ENCODE data around the gene LINS1.

LINS1 gene

DNA sequence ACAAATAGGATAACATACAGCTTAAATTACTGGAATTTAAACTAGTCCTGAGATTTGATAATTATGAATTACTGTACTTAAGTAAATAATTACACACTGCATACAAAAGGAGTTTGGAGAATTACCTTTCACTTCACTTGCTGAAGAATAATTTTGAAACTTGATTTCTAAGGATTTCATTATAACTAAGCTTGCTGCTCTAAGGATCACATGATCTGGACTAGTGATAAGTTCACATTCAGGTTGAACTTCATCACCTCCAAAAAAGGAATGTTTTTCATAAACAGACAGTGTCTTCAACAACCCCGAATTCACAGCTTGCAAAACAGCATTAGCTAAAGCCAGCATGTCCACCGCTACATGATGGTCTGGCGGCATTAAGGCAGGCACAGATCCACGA lies 28.5 kb downstream of the LINS1 start:
- no peak overlapping the region for H3K27ac ChIP-seq (ENCODE audit: low read length)
- peaks cover 10 to 25% of the 10 kb centered on the region in 2 donors for H3K36me3 ChIP-seq (ENCODE audit: control insufficient read depth in 1 of 2, insufficient read depth in 2 of 2, low read length in 2 of 2)
- H3K27me3 ChIP-seq (ENCODE audit: low read depth, low read length) = no peaks in the 10 kb centered on the region
- H3K9me3 ChIP-seq (ENCODE audit: control insufficient read depth in 1 of 2, low read length in 2 of 2) = no peaks in the 10 kb centered on the region
- H3K4me1 ChIP-seq (ENCODE audit: control insufficient read depth in 1 of 2, insufficient read depth in 2 of 2, low read length in 2 of 2) = no peaks in the 10 kb centered on the region
- H3K4me3 ChIP-seq (ENCODE audit: low read depth in 1 of 2, low read length in 2 of 2) = no peak overlapping the region

DNA sequence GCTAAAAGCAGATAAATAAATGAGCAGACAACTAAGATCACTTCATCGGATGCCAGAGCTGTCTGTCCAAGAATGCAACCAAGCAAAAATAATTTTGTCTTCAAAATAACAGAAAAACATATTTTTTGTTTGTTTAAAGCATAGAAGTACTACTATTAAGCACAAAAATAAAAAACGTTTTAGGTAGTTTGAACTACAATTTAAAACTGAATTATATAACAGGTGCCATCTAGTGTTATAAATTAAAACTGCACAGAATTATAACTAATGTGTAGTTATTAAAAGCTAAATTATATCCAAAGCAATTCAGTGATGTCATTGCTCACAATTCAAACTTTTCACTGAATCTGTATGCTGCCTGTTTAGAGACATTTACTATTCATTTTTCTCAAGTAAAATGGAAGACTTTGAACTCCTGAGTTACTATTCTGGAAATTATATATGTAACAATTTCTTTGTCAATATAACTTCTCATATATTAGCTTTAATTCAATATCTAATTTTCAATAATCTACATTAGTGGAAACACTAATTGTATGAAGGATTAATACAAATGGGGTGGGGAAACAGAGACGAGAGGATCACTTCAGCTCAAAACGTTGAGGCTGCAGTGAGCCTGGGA lies 29.5 kb downstream of the LINS1 start:
- no peak overlapping the region for H3K4me3 ChIP-seq (ENCODE audit: low read depth in 1 of 2, low read length in 2 of 2)
- H3K36me3 ChIP-seq (ENCODE audit: control insufficient read depth in 1 of 2, insufficient read depth in 2 of 2, low read length in 2 of 2) = peaks cover 13 to 28% of the 10 kb centered on the region in 2 donors
- H3K27me3 ChIP-seq (ENCODE audit: low read depth, low read length) = no peaks in the 10 kb centered on the region
- H3K27ac ChIP-seq (ENCODE audit: low read length) = no peak overlapping the region
- no peaks in the 10 kb centered on the region for H3K4me1 ChIP-seq (ENCODE audit: control insufficient read depth in 1 of 2, insufficient read depth in 2 of 2, low read length in 2 of 2)
- H3K9me3 ChIP-seq (ENCODE audit: control insufficient read depth in 1 of 2, low read length in 2 of 2) = no peaks in the 10 kb centered on the region

DNA sequence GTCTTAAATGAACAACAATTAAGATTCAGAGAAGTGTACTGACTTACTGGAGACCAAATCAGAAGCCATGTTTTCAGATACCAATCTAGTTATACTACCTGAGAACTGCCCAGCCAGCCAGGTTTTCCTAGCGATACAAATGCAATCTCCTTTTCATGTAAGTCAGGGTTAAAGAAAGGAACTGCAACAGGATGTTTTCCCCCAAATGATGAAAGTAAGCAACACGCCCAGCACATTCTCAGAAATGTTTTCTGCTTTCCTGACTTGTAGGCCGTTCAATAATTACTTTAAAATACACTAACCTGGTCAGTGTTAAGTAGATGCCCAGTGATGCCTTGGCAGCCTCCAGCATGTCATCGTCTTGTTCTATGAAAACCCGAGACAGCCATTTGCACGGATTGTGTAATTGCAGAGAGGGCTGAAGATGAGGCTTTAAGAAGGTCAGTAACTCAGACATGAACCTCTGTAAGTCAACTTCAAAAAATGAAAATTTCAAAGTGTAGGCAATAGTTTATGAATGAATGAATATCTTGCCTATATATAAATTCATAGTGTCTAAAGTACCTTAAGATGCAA lies 30.3 kb downstream of the LINS1 start:
- Histone ChIP-seq H3K36me3 (ENCODE audit: control insufficient read depth in 1 of 2, insufficient read depth in 2 of 2, low read length in 2 of 2) (peaks cover 13 to 29% of the 10 kb centered on the region in 2 donors), H3K9me3 (ENCODE audit: control insufficient read depth in 1 of 2, low read length in 2 of 2) (no peaks in the 10 kb centered on the region), H3K4me1 (ENCODE audit: control insufficient read depth in 1 of 2, insufficient read depth in 2 of 2, low read length in 2 of 2) (no peaks in the 10 kb centered on the region), H3K27me3 (ENCODE audit: low read depth, low read length) (no peaks in the 10 kb centered on the region), H3K4me3 (ENCODE audit: low read depth in 1 of 2, low read length in 2 of 2) (no peak overlapping the region), H3K27ac (ENCODE audit: low read length) (no peak overlapping the region)

DNA sequence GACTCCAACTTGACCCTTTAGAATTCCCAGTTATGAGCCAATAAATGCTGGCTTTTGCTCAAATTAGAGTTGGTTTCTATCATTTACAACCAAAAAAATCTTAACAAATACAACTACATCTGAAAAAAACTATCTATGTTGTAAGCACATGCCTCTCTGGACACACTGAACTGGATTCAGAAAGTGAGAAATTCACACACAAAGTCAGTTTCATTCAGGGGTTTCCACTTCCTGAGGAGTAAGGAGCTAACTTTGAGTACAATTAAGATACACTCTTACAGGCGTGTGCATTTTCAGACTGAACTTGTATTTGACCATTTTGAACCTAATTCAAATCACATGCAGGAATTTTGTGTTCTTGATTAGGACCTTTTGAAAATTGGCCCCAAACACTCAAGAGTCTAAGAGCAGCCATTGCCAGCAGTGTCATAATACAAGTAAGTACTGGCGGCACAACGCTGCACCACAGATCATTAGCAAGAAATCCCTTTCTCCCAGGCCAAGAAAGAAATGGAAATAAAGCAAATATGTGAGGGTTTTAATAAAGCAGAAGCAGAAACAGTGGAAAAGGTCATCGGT lies 31.2 kb downstream of the LINS1 start:
- H3K27ac ChIP-seq (ENCODE audit: low read length) = no peak overlapping the region
- H3K4me3 ChIP-seq (ENCODE audit: low read depth in 1 of 2, low read length in 2 of 2) = no peak overlapping the region
- H3K36me3 ChIP-seq (ENCODE audit: control insufficient read depth in 1 of 2, insufficient read depth in 2 of 2, low read length in 2 of 2) = peaks cover 13 to 29% of the 10 kb centered on the region in 2 donors
- no peaks in the 10 kb centered on the region for H3K9me3 ChIP-seq (ENCODE audit: control insufficient read depth in 1 of 2, low read length in 2 of 2)
- no peaks in the 10 kb centered on the region for H3K27me3 ChIP-seq (ENCODE audit: low read depth, low read length)
- no peaks in the 10 kb centered on the region for H3K4me1 ChIP-seq (ENCODE audit: control insufficient read depth in 1 of 2, insufficient read depth in 2 of 2, low read length in 2 of 2)

DNA sequence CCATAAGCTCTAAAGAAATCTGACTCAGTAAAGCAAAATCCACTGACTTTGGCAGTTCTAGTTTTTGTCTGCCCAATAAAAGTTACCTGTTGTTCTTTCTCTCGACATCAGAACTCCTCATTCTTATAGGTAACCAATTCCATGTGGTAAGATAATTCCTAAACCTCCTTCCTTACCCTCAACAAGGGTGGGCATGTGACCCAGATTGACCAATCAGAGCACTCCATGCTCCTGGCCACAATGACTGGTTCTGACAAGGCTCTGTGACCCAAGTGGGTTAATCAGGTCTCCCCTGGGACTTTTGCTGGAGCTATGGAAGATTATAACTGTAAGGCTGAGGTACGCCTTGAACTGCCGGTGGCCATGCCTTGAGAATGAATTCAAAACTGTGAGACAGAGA lies 31.7 kb downstream of the LINS1 start:
- H3K27me3 ChIP-seq (ENCODE audit: low read depth, low read length) = no peaks in the 10 kb centered on the region
- no peaks in the 10 kb centered on the region for H3K9me3 ChIP-seq (ENCODE audit: control insufficient read depth in 1 of 2, low read length in 2 of 2)
- no peak overlapping the region for H3K4me3 ChIP-seq (ENCODE audit: low read depth in 1 of 2, low read length in 2 of 2)
- no peak overlapping the region for H3K27ac ChIP-seq (ENCODE audit: low read length)
- peaks cover 13 to 29% of the 10 kb centered on the region in 2 donors for H3K36me3 ChIP-seq (ENCODE audit: control insufficient read depth in 1 of 2, insufficient read depth in 2 of 2, low read length in 2 of 2)
- H3K4me1 ChIP-seq (ENCODE audit: control insufficient read depth in 1 of 2, insufficient read depth in 2 of 2, low read length in 2 of 2) = no peaks in the 10 kb centered on the region

DNA sequence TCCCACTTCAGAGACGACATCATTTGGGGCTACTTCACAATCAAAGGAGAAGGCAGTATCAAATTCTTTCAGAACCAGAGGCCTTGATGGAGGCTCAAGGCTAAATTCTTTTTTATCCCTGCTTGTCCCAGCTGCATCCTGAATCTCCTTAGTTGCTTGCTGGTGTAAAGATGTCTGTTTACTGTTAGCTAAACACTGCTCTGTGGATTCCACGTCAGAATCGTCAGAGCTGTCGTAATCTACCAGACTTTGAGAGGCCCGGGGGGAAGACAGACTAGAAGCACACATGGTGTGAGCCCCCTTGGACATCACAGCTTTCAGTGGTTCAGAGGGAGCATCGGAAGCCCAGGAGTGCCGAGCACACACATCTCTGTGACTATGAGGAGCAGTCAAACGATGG lies 32.6 kb downstream of the LINS1 start:
- Histone ChIP-seq H3K4me1 (ENCODE audit: control insufficient read depth in 1 of 2, insufficient read depth in 2 of 2, low read length in 2 of 2) (no peaks in the 10 kb centered on the region), H3K27ac (ENCODE audit: low read length) (no peak overlapping the region), H3K27me3 (ENCODE audit: low read depth, low read length) (no peaks in the 10 kb centered on the region), H3K9me3 (ENCODE audit: control insufficient read depth in 1 of 2, low read length in 2 of 2) (no peaks in the 10 kb centered on the region), H3K4me3 (ENCODE audit: low read depth in 1 of 2, low read length in 2 of 2) (no peak overlapping the region), H3K36me3 (ENCODE audit: control insufficient read depth in 1 of 2, insufficient read depth in 2 of 2, low read length in 2 of 2) (peaks cover 13 to 29% of the 10 kb centered on the region in 2 donors)

DNA sequence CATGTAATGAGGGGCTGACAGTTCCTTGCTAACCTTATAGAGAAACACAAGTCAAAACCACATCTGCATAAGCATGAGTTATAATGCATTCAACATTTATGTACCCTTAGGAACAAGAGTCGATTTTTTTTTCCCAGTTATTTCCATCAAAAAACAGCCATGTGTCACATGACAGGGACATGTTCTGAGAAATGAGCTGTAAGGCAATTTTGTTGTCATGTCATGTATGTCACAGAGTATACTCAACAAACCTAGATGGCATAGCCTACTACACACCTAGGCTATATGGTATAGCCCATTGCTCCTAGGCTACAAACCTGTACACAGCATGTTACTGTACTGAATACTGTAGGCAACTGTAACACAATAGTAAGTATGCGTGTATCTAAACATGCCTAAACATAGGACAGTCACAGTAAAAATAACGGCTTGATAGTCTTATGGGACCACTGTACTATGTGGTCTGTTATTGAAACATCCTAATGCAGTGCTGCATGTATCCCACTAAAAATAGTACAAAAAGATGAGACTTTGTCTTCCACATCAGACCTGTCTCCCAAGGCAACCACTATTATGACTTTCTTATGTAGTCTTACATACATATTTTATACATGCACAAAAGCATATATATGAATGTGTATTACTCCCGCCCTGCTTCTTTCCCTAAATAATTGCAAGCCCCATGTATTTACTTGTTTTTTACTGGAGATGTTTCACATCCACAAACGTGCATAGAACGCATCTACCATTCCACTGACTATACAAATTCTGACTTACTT lies 34.9 kb downstream of the LINS1 start:
- H3K27ac ChIP-seq (ENCODE audit: low read length) = no peak overlapping the region
- no peaks in the 10 kb centered on the region for H3K4me1 ChIP-seq (ENCODE audit: control insufficient read depth in 1 of 2, insufficient read depth in 2 of 2, low read length in 2 of 2)
- H3K36me3 ChIP-seq (ENCODE audit: control insufficient read depth in 1 of 2, insufficient read depth in 2 of 2, low read length in 2 of 2) = peaks cover 8 to 19% of the 10 kb centered on the region in 2 donors
- no peaks in the 10 kb centered on the region for H3K9me3 ChIP-seq (ENCODE audit: control insufficient read depth in 1 of 2, low read length in 2 of 2)
- no peak overlapping the region for H3K4me3 ChIP-seq (ENCODE audit: low read depth in 1 of 2, low read length in 2 of 2)
- H3K27me3 ChIP-seq (ENCODE audit: low read depth, low read length) = no peaks in the 10 kb centered on the region

DNA sequence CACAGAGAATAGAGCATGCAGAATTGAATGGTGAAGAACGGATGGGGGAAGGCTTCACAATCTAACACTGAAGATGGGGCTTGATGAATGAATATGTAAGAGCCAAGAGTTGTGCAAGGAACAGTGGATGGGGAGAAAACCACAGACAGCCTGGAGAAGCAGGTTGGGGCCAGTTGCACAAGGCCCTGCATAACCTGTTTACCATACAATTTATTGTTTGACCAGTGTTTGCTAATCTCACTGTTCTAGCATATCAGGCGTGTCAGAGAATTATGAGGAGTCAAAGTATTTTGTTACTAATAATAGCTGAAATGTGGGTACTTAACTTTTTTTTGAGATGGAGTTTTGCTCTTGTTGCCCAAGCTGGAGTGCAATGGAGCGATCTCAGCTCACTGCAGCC lies 36.4 kb downstream of the LINS1 start:
- H3K36me3 ChIP-seq (ENCODE audit: control insufficient read depth in 1 of 2, insufficient read depth in 2 of 2, low read length in 2 of 2) = peaks cover 8 to 11% of the 10 kb centered on the region in 2 donors
- no peaks in the 10 kb centered on the region for H3K4me1 ChIP-seq (ENCODE audit: control insufficient read depth in 1 of 2, insufficient read depth in 2 of 2, low read length in 2 of 2)
- no peak overlapping the region for H3K27ac ChIP-seq (ENCODE audit: low read length)
- H3K27me3 ChIP-seq (ENCODE audit: low read depth, low read length) = no peaks in the 10 kb centered on the region
- H3K4me3 ChIP-seq (ENCODE audit: low read depth in 1 of 2, low read length in 2 of 2) = no peak overlapping the region
- H3K9me3 ChIP-seq (ENCODE audit: control insufficient read depth in 1 of 2, low read length in 2 of 2) = no peaks in the 10 kb centered on the region

DNA sequence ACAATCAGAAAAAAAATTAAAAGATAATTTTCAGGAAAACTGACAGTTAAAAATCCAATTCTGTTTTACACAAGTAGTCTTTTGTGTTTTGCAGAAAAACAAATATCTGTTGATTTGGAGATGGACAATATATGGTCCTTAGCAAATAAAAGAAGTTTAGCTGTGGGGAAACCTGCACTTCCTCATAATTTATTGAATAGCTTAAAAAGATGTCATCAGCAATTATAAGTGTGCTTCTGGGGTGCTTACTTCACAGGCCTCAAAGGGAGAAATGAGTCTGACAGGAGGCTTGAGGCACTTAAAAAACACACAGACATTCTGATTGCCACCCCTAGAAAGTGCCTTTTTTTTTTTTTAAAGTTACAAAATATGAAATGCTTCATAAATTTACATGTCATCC lies 41.7 kb downstream of the LINS1 start:
- no peaks in the 10 kb centered on the region for H3K9me3 ChIP-seq (ENCODE audit: control insufficient read depth in 1 of 2, low read length in 2 of 2)
- H3K36me3 ChIP-seq (ENCODE audit: control insufficient read depth in 1 of 2, insufficient read depth in 2 of 2, low read length in 2 of 2) = no peaks in the 10 kb centered on the region
- no peak overlapping the region for H3K27ac ChIP-seq (ENCODE audit: low read length)
- H3K27me3 ChIP-seq (ENCODE audit: low read depth, low read length) = no peaks in the 10 kb centered on the region
- H3K4me1 ChIP-seq (ENCODE audit: control insufficient read depth in 1 of 2, insufficient read depth in 2 of 2, low read length in 2 of 2) = no peaks in the 10 kb centered on the region
- H3K4me3 ChIP-seq (ENCODE audit: low read depth in 1 of 2, low read length in 2 of 2) = no peak overlapping the region

DNA sequence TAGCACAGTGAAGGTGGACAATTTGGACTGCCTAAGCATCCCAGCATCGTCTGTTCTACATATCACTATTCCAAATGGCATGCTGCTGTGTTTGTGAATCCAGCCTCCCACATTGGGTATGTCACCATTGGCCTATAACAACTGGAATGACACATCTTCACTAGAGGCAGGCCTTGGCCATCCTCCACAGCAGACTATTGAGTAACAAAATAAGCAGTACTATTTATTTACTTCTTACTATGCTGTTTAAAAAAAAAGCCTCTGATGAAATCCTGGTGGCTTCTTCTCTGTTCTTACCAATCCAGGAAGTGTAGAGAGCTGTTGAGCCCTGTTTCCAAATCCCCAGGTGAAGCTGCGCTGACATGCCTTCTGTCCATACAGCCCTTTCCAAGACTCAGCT lies 42.7 kb downstream of the LINS1 start:
- Histone ChIP-seq H3K27me3 (ENCODE audit: low read depth, low read length) (no peaks in the 10 kb centered on the region), H3K4me3 (ENCODE audit: low read depth in 1 of 2, low read length in 2 of 2) (no peak overlapping the region), H3K4me1 (ENCODE audit: control insufficient read depth in 1 of 2, insufficient read depth in 2 of 2, low read length in 2 of 2) (no peaks in the 10 kb centered on the region), H3K36me3 (ENCODE audit: control insufficient read depth in 1 of 2, insufficient read depth in 2 of 2, low read length in 2 of 2) (no peaks in the 10 kb centered on the region), H3K9me3 (ENCODE audit: control insufficient read depth in 1 of 2, low read length in 2 of 2) (no peaks in the 10 kb centered on the region), H3K27ac (ENCODE audit: low read length) (no peak overlapping the region)

DNA sequence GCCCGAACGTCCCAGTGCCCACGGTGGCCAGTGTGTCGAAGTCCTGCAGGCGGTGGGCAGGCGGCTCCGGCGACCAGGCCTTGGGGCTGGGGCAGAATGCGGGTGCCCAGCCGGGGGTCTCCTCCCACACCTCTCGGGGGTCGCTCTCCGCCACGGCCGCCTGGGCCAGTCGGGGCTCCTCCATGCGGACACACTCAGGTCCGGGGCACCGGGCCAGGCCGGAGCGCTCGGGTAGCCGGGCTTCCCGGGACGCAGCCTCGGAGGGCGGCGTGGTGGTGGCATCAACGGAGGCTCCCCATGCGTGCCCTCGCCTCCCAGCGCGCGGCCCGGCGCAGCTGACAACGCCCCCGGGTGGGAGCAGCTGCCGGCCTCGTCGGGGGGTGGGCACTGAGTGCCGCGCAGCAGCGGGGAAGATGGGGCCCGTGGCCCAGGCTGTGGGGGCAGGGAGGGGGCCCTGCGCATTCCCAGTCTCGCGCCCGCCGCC lies 43.2 kb downstream of the LINS1 start:
- H3K4me1 ChIP-seq (ENCODE audit: control insufficient read depth in 1 of 2, insufficient read depth in 2 of 2, low read length in 2 of 2) = no peaks in the 10 kb centered on the region
- H3K27me3 ChIP-seq (ENCODE audit: low read depth, low read length) = no peaks in the 10 kb centered on the region
- no peaks in the 10 kb centered on the region for H3K36me3 ChIP-seq (ENCODE audit: control insufficient read depth in 1 of 2, insufficient read depth in 2 of 2, low read length in 2 of 2)
- no peaks in the 10 kb centered on the region for H3K9me3 ChIP-seq (ENCODE audit: control insufficient read depth in 1 of 2, low read length in 2 of 2)
- no peak overlapping the region for H3K27ac ChIP-seq (ENCODE audit: low read length)
- no peak overlapping the region for H3K4me3 ChIP-seq (ENCODE audit: low read depth in 1 of 2, low read length in 2 of 2)
